Measurements from ENCODE around the gene SPR. TPM values are rescaled to one million over a fixed set of nuclear protein-coding genes. Genes with fewer than 3 reads are reported as not detected.

The SPR gene
- total and polyA plus RNA-seq, 2 of the 13 experiments (the other 11 are each of a cell fraction or from before 2014, with no cell fraction given) = 34.0 to 96.0 TPM

DNA sequence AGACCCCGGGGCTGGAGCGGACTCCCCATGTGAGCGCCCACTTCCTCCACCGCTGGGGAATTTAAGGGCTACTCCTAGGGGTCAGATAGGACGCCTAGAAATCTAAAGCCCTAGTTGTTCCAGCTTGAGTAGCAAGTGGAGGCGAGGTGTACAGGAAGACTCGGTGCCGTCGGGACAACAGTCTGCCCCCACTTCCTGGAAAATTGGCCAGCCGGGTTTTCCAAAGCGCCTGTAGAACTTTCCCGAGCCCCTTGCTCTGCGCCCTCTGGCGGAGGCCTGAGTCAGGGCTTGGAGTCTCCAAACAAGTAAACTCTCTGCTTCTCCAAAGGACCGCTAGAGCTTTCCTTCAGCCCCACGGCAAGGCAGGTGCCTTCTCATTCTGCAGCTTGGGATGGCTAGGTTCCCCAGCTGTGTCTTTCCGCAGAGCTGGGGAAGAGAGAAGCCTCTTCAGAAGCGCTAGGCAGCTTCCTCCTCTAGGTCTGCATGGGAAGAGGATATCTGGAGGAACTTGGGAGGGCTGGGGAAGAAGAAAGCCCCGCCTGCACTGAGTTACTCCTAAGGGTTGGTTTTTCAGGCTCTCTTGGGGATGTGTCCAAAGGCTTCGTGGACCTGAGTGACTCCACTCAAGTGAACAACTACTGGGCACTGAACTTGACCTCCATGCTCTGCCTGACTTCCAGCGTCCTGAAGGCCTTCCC is 681 bp downstream of the SPR start (continued):
- TF ChIP-seq, protein P1, sequence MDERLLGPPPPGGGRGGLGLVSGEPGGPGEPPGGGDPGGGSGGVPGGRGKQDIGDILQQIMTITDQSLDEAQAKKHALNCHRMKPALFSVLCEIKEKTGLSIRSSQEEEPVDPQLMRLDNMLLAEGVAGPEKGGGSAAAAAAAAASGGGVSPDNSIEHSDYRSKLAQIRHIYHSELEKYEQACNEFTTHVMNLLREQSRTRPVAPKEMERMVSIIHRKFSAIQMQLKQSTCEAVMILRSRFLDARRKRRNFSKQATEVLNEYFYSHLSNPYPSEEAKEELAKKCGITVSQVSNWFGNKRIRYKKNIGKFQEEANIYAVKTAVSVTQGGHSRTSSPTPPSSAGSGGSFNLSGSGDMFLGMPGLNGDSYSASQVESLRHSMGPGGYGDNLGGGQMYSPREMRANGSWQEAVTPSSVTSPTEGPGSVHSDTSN (CRISPR knock-in tag; IDR thresholded peaks at IDR 0.05) = no peak
- TF ChIP-seq MXD4 (CRISPR knock-in tag; IDR thresholded peaks at IDR 0.05) (no peak), ZNF230 (CRISPR knock-in tag; IDR thresholded peaks at IDR 0.05) (no peak), STAG1 (CRISPR knock-in tag; IDR thresholded peaks at IDR 0.05) (0 out of 2 replicates have a peak, but pooled peaks have one; percentile 6), FOXA1 (IDR thresholded peaks at IDR 0.05) (no peak), FOXA1 (CRISPR knock-in tag; IDR thresholded peaks at IDR 0.05) (no peak), ZNF614 (CRISPR knock-in tag; IDR thresholded peaks at IDR 0.05; ENCODE audit: borderline replicate concordance) (peak; percentile 61; the same call in 1 of the 2 replicates), ZNF781 (CRISPR knock-in tag; IDR thresholded peaks at IDR 0.05; ENCODE audit: borderline replicate concordance, not compliant biosample characterization) (peak; percentile 86), ZNF432 (CRISPR knock-in tag; IDR thresholded peaks at IDR 0.05; ENCODE audit: borderline replicate concordance) (no peak), U2AF2 (IDR thresholded peaks at IDR 0.05; ENCODE audit: low read depth, low read length) (no peak), SPEN (CRISPR knock-in tag; IDR thresholded peaks at IDR 0.05; ENCODE audit: low read depth) (peak; percentile 10; the same call in 1 of the 2 replicates), MTA3 (CRISPR knock-in tag; IDR thresholded peaks at IDR 0.05) (no peak), YY1 (IDR thresholded peaks at IDR 0.05; ENCODE audit: insufficient read depth, insufficient replicate concordance, low read depth, low read length) (peak; percentile 49)
- TF ChIP-seq, protein P2, sequence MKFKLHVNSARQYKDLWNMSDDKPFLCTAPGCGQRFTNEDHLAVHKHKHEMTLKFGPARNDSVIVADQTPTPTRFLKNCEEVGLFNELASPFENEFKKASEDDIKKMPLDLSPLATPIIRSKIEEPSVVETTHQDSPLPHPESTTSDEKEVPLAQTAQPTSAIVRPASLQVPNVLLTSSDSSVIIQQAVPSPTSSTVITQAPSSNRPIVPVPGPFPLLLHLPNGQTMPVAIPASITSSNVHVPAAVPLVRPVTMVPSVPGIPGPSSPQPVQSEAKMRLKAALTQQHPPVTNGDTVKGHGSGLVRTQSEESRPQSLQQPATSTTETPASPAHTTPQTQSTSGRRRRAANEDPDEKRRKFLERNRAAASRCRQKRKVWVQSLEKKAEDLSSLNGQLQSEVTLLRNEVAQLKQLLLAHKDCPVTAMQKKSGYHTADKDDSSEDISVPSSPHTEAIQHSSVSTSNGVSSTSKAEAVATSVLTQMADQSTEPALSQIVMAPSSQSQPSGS (CRISPR knock-in tag; IDR thresholded peaks at IDR 0.05) = peak; percentile 75
- TF ChIP-seq, protein P3, sequence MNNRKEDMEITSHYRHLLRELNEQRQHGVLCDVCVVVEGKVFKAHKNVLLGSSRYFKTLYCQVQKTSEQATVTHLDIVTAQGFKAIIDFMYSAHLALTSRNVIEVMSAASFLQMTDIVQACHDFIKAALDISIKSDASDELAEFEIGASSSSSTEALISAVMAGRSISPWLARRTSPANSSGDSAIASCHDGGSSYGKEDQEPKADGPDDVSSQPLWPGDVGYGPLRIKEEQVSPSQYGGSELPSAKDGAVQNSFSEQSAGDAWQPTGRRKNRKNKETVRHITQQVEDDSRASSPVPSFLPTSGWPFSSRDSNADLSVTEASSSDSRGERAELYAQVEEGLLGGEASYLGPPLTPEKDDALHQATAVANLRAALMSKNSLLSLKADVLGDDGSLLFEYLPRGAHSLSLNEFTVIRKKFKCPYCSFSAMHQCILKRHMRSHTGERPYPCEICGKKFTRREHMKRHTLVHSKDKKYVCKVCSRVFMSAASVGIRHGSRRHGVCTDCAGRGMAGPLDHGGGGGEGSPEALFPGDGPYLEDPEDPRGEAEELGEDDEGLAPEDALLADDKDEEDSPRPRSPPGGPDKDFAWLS (CRISPR knock-in tag; IDR thresholded peaks at IDR 0.05; ENCODE audit: borderline replicate concordance) = no peak; the same call in 1 of the 2 replicates
- TF ChIP-seq, protein P4, sequence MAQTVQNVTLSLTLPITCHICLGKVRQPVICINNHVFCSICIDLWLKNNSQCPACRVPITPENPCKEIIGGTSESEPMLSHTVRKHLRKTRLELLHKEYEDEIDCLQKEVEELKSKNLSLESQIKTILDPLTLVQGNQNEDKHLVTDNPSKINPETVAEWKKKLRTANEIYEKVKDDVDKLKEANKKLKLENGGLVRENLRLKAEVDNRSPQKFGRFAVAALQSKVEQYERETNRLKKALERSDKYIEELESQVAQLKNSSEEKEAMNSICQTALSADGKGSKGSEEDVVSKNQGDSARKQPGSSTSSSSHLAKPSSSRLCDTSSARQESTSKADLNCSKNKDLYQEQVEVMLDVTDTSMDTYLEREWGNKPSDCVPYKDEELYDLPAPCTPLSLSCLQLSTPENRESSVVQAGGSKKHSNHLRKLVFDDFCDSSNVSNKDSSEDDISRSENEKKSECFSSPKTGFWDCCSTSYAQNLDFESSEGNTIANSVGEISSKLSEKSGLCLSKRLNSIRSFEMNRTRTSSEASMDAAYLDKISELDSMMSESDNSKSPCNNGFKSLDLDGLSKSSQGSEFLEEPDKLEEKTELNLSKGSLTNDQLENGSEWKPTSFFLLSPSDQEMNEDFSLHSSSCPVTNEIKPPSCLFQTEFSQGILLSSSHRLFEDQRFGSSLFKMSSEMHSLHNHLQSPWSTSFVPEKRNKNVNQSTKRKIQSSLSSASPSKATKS (CRISPR knock-in tag; IDR thresholded peaks at IDR 0.05) = no peak
- TF ChIP-seq, protein P5, sequence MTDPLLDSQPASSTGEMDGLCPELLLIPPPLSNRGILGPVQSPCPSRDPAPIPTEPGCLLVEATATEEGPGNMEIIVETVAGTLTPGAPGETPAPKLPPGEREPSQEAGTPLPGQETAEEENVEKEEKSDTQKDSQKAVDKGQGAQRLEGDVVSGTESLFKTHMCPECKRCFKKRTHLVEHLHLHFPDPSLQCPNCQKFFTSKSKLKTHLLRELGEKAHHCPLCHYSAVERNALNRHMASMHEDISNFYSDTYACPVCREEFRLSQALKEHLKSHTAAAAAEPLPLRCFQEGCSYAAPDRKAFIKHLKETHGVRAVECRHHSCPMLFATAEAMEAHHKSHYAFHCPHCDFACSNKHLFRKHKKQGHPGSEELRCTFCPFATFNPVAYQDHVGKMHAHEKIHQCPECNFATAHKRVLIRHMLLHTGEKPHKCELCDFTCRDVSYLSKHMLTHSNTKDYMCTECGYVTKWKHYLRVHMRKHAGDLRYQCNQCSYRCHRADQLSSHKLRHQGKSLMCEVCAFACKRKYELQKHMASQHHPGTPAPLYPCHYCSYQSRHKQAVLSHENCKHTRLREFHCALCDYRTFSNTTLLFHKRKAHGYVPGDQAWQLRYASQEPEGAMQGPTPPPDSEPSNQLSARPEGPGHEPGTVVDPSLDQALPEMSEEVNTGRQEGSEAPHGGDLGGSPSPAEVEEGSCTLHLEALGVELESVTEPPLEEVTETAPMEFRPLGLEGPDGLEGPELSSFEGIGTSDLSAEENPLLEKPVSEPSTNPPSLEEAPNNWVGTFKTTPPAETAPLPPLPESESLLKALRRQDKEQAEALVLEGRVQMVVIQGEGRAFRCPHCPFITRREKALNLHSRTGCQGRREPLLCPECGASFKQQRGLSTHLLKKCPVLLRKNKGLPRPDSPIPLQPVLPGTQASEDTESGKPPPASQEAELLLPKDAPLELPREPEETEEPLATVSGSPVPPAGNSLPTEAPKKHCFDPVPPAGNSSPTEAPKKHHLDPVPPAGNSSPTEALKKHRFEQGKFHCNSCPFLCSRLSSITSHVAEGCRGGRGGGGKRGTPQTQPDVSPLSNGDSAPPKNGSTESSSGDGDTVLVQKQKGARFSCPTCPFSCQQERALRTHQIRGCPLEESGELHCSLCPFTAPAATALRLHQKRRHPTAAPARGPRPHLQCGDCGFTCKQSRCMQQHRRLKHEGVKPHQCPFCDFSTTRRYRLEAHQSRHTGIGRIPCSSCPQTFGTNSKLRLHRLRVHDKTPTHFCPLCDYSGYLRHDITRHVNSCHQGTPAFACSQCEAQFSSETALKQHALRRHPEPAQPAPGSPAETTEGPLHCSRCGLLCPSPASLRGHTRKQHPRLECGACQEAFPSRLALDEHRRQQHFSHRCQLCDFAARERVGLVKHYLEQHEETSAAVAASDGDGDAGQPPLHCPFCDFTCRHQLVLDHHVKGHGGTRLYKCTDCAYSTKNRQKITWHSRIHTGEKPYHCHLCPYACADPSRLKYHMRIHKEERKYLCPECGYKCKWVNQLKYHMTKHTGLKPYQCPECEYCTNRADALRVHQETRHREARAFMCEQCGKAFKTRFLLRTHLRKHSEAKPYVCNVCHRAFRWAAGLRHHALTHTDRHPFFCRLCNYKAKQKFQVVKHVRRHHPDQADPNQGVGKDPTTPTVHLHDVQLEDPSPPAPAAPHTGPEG (CRISPR knock-in tag; IDR thresholded peaks at IDR 0.05) = no peak
